Prostate gland (tissue), 2 donors: Measurements from ENCODE around the gene XAGE3.
"Not testable (repeated sequence)": the region's sequence is repeated elsewhere in the genome, so short reads cannot be mapped to it uniquely, and the experiment has no call there.

Experiments
- CTCF ChIP-seq, 4 experiments: fragments of 200-600 bp in 2 of 4; fragments of 450-650 bp in 2 of 4; sonication (generic) in 2 of 4; IDR thresholded peaks; 1 replicate in 3 of 4; 2 replicates in 1 of 4; pipeline ENCODE4 v1.5.1; 2016 to 2019; ENCODE audit warnings: antibody characterized with exemption in 4 of 4, mild to moderate bottlenecking in 2 of 4, moderate library complexity in 2 of 4
- POLR2A ChIP-seq: fragments of 450-650 bp; IDR thresholded peaks from one replicate; pipeline ENCODE4 v1.6.1; 2016; ENCODE audit warnings: antibody characterized with exemption, mild to moderate bottlenecking
- POLR2AphosphoS5 ChIP-seq: sonication (generic); formaldehyde crosslinking; IDR thresholded peaks from one replicate; pipeline ENCODE4 v1.6.1; 2017; ENCODE audit warnings: antibody characterized with exemption

DNA sequence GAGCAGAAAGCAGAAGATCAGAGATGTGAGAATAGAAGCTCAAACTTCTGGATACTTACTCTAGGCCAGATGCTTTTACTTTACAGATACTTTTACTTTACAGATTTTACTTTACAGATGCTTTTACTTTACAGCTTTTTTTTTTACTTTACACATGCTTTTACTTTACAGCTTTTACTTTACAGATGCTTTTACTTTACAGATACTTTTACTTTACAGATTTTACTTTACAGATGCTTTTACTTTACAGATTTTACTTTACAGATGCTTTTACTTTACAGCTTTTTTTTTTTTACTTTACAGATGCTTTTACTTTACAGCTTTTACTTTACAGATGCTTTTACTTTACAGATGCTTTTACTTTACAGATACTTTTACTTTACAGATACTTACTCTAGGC, 5.9 kb upstream of the XAGE3 start:
- not testable (repeated sequence) for TF ChIP-seq POLR2A; CTCF (IDR thresholded peaks at IDR 0.05); POLR2AphosphoS5
